HL-60 (cell line): Measurements from ENCODE around the gene TBL1X.

Source experiments
- DNase-seq, 2 experiments: peaks; one replicate each; pipeline ENCODE4 v3.0.0-alpha.2; 2010 to 2020; ENCODE audit warnings: low read depth in 1 of 2, low spot score in 1 of 2
- H3K27ac ChIP-seq: fragments of 250-450 bp; sonication (Bioruptor Pico); replicated peaks from 2 replicates; pipeline ENCODE4 v1.5.1; 2020; ENCODE audit warnings: mild to moderate bottlenecking, moderate library complexity
- H3K27me3 ChIP-seq: fragments of 250-450 bp; sonication (Bioruptor Pico); 2 replicates; pipeline ENCODE4 v1.5.1; 2021; ENCODE audit warnings: mild to moderate bottlenecking, moderate library complexity; ENCODE audit not compliant: insufficient read depth, poor library complexity, severe bottlenecking
- H3K4me3 ChIP-seq: replicated peaks from 2 replicates; pipeline ENCODE4 v1.5.1; 2011; ENCODE audit warnings: mild to moderate bottlenecking, control low read depth, low read length; ENCODE audit not compliant: insufficient read depth
- GABPA ChIP-seq: IDR thresholded peaks from 2 replicates; pipeline ENCODE4 v1.6.1; 2012; ENCODE audit warnings: low read depth
- POLR2AphosphoS5 ChIP-seq: IDR thresholded peaks from 2 replicates; pipeline ENCODE4 v1.6.1; 2012; ENCODE audit warnings: low read depth
- SPI1 ChIP-seq: IDR thresholded peaks from 2 replicates; pipeline ENCODE4 v1.6.1; 2012; ENCODE audit warnings: low read depth, mild to moderate bottlenecking, borderline replicate concordance
- TF ChIP-seq, protein P1 (sequence below): IDR thresholded peaks from one replicate; pipeline ENCODE4 v1.5.1; 2011; ENCODE audit warnings: low read length, control low read depth, inconsistent platforms; ENCODE audit not compliant: insufficient read depth
- TF ChIP-seq, protein P2 (sequence below): IDR thresholded peaks from 2 replicates; pipeline ENCODE4 v1.6.1; 2012; ENCODE audit warnings: low read depth; ENCODE audit not compliant: insufficient replicate concordance

The TBL1X gene

DNA sequence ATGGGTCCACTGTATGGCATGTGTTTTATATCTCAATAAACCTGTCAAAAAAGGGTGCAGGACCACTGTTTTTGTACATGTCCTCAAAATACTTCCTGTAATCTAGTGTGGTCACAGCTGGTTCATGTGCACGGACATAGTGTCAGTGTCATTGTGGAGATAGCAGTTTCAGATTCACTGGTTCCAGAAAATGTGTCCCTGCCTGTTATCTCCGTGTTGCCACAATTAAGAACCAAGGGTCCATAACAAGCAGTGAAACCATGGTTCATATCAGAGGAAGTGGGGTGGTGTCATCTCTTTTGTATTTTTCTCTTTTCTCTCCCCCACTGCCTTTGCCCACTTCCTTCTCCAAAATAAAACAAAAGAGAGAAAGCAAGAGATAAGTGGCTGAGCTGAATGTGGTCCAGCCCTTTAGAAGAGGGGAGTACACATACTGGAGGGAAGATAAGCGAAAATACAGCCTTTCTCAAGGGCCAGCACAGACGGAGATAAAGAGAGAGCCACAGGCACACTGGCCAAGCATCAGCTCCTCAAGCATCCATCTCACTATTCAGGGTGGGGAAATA, 51.2 kb downstream of the TBL1X start:
- Histone ChIP-seq H3K27me3 (no peaks in the 10 kb centered on the region), H3K27ac (no peak overlapping the region), H3K4me3 (no peak overlapping the region)
- DNase-seq, result no peak
- TF ChIP-seq, protein P1, sequence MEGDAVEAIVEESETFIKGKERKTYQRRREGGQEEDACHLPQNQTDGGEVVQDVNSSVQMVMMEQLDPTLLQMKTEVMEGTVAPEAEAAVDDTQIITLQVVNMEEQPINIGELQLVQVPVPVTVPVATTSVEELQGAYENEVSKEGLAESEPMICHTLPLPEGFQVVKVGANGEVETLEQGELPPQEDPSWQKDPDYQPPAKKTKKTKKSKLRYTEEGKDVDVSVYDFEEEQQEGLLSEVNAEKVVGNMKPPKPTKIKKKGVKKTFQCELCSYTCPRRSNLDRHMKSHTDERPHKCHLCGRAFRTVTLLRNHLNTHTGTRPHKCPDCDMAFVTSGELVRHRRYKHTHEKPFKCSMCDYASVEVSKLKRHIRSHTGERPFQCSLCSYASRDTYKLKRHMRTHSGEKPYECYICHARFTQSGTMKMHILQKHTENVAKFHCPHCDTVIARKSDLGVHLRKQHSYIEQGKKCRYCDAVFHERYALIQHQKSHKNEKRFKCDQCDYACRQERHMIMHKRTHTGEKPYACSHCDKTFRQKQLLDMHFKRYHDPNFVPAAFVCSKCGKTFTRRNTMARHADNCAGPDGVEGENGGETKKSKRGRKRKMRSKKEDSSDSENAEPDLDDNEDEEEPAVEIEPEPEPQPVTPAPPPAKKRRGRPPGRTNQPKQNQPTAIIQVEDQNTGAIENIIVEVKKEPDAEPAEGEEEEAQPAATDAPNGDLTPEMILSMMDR, result no peak
- TF ChIP-seq POLR2AphosphoS5, result no peak

DNA sequence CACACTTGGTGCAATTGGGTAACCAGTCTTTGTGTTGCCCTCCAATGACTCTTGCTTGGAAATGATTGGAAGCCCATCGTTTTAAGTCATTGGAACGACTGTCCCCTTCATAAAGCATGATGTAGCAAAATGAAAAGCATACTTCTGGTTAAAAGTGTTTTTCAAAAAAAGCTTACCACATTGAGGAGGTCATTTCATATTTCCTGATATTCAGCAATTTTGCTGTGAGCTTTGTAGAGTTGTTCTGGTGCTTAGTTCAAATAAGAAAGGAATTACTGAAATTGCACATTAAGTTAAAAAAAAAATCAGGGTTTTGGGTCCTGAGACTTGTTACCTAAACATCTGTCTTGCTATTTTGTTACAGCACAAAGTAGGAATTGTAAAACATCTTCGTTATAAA, 51.8 kb downstream of the TBL1X start:
- no peak for TF ChIP-seq GABPA
- no peak for TF ChIP-seq SPI1
- TF ChIP-seq, protein P2, sequence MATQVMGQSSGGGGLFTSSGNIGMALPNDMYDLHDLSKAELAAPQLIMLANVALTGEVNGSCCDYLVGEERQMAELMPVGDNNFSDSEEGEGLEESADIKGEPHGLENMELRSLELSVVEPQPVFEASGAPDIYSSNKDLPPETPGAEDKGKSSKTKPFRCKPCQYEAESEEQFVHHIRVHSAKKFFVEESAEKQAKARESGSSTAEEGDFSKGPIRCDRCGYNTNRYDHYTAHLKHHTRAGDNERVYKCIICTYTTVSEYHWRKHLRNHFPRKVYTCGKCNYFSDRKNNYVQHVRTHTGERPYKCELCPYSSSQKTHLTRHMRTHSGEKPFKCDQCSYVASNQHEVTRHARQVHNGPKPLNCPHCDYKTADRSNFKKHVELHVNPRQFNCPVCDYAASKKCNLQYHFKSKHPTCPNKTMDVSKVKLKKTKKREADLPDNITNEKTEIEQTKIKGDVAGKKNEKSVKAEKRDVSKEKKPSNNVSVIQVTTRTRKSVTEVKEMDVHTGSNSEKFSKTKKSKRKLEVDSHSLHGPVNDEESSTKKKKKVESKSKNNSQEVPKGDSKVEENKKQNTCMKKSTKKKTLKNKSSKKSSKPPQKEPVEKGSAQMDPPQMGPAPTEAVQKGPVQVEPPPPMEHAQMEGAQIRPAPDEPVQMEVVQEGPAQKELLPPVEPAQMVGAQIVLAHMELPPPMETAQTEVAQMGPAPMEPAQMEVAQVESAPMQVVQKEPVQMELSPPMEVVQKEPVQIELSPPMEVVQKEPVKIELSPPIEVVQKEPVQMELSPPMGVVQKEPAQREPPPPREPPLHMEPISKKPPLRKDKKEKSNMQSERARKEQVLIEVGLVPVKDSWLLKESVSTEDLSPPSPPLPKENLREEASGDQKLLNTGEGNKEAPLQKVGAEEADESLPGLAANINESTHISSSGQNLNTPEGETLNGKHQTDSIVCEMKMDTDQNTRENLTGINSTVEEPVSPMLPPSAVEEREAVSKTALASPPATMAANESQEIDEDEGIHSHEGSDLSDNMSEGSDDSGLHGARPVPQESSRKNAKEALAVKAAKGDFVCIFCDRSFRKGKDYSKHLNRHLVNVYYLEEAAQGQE, result no peak
- no peak for TF ChIP-seq POLR2AphosphoS5
- TF ChIP-seq, protein P1, result no peak
- Histone ChIP-seq H3K4me3 (no peak overlapping the region), H3K27me3 (no peaks in the 10 kb centered on the region), H3K27ac (no peak overlapping the region)
- DNase-seq, result no peak

DNA sequence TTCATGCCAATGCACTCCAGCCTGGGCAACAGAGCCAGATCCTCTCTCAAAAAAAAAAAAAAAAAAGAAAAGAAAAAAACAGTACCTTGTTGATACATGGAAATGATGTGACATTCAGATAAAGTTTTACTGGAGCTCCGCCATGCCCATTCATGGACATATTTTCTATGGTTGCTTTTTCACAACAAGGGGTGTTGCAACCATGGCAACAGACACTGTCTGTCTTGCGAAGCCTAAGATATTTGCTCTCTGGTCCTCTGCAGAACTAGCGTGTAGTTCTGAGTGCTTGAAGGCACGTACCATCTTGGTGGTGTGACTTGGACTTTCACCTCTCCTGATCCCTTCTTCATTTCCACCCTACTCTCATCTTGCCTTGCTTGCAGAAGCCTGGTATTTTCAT, 53.2 kb downstream of the TBL1X start:
- TF ChIP-seq, protein P2, result no peak
- TF ChIP-seq, protein P1, result no peak
- no peak for TF ChIP-seq GABPA
- TF ChIP-seq POLR2AphosphoS5, result no peak
- TF ChIP-seq SPI1, result no peak
- no peak overlapping the region for H3K4me3 ChIP-seq
- H3K27ac ChIP-seq, result no peak overlapping the region

DNA sequence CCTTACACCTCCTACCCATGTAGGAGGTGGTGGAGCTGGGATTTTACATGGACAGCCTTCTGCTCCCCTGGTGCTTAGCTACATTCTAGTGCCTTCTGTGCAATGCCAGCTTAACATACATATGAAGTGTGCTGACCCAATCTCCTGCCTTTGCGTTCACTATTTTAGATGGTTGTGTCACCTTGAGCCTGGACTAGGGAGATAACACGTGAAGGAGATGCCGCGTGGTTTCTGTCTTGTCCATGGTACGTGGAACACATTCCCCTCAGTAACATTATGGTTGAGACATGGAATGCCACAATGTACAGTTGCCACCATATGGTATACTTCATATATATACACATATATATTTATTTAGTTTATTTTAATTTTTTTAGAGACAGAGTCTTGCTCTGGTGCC, 54.0 kb downstream of the TBL1X start:
- H3K27me3 ChIP-seq, result no peaks in the 10 kb centered on the region
- no peak overlapping the region for H3K4me3 ChIP-seq
- no peak for TF ChIP-seq POLR2AphosphoS5
- TF ChIP-seq, protein P2, result no peak
- TF ChIP-seq GABPA, result no peak
- TF ChIP-seq, protein P1, result no peak
- TF ChIP-seq SPI1, result no peak
- no peak for DNase-seq
- H3K27ac ChIP-seq, result no peak overlapping the region

More for the DNA sequence above, 53.2 kb downstream of the TBL1X start:
- DNase-seq, result no peak
- no peaks in the 10 kb centered on the region for H3K27me3 ChIP-seq
